ENCODE measurements around the gene LMNA.
"Not testable (repeated sequence)": the region's sequence is repeated elsewhere in the genome, so short reads cannot be mapped to it uniquely, and the experiment has no call there.

LMNA gene

GRCh38 chr1:156172696-156173470 is 58.4 kb downstream of the LMNA start:
- DNase-seq = no peak

- no peak for DNase-seq
Measured at GRCh38 chr1:156176610-156177210, 62.2 kb downstream of the LMNA start.

DNA sequence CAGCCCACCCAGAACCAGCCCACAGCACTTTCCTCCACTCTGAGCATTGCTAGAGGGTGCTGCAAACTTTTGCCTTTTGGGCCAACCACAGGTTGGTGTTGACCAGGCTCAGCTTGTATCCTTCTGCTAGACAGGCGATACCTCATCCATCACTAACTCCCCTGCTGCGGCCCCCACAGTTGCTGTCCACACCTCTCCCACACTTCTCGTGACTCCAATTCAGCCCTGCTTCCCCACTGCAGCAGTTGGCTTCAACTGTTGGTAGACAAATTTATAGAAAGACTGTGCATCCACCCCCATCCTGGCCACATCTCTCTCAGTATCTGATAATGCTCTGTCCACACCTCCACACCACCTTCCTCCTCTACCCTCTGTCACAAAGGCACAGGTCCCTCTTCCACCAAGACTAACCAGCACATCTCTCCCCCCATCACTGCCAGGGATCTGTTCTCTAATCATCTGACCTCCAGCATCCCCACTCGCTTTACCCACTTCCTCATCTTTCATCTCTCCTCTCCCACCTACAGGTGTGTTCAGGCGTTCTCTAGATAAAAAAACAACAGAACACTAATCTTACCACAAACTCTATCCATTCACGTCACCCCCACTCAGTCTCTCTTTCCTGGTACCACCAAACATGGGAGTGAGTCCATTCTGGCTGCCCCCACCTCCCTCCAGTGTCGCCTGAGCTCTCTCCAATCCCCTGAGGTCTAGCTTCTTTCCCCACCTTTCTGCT is 63.6 kb downstream of the LMNA start:
- no peak for DNase-seq

GRCh38 chr1:156180471-156180870 is 66.0 kb downstream of the LMNA start:
- no peak for DNase-seq

GRCh38 chr1:156181391-156181924 is 66.9 kb downstream of the LMNA start:
- DNase-seq = not testable (repeated sequence)

DNA sequence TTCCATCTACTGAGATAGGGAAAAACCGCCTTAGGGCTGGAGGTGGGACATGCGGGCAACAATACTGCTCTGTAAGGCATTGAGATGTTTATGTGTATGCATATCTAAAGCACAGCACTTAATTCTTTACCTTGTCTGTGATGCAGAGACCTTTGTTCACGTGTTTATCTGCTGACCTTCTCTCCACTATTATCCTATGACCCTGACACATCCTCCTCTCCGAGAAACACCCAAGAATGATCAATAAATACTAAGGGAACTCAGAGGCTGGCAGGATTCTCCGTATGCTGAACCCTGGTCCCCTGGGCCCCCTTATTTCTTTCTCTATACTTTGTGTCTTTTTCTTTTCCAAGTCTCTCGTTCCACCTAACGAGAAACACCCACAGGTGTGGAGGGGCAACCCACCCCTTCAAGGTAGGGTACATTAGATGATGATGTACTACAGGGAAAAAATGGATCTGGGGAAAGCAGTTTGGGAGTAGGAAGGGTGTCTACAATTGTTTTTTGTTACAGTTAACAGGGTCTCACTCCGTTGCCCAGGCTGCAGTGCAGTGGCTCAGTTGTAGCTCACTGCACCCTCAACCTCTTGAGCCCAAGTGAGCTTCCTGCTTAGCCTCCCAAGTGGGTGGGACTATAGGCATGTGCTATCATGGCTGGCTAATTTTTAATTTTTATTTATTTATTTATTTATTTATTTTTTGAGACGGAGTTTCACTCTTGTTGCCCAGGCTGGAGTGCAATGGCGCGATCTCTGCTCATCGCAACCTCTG is 67.7 kb downstream of the LMNA start:
- DNase-seq = not testable (repeated sequence)

DNA sequence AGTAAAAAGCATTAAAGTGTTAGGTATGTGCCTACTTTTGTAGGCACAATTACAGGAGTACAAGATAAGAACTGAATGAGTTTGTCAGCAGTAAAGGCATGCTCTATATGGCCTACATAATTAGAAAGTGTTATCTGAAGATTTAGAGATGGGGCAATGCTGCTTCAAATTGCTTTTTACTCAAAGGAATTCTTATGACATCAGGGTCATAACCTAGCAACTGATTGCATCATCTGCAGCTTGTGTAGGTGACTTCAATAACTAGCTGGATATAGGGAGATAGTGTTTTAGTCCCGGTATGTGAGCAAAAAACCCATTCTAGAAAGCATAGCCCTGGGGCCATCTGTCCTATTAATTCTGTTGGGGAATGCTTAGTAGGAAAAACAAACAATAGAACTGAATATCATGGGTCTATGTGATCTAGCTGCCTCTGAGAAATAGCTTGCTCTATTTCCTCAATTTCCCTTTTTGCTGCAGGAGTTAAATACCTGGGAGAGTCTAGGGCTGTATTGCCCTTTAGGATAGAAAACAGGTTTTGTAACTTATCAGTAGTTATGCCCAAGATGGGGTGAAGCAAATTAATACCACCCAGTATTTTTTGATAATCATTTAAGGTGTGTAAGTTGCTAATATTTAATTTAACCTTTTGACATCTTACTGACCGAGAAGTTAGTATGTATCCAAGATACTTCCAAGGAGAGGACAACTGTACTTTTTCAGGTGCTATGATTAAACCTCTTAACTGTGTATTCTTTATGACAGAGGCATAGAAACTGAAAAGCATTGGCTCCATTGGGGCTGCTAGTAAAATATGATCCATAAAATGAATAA is 72.1 kb downstream of the LMNA start:
- not testable (repeated sequence) for DNase-seq

All from activated gamma-delta T cell treated with Interleukin-2 at 50 U/mL for 16 hours (primary cell).